ENCODE data around the gene MMP24.

DNA sequence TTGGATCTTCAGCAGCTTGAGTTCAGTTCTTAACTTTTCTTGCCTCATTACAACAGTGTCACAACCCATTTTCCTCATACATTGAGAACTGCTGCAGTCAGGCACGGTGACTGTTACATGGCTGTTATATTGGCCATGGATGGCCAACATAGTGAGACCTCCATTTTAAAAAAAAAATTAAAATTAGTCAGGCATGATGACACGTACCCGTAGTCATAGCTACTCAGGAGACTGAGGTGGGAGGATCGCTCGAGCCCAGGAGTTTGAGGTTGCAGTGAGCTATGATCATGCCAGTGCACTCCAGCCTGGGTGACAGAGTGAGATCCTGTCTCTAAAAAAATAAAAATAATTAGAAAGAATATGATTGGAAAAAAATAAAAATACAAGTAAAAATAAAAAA lies 9.9 kb upstream of the MMP24 start:
- TF ChIP-seq POLR2A (IDR thresholded peaks at IDR 0.05) (no peak), POLR2AphosphoS5 (IDR thresholded peaks at IDR 0.05) (no peak)
- TF ChIP-seq, protein P1, sequence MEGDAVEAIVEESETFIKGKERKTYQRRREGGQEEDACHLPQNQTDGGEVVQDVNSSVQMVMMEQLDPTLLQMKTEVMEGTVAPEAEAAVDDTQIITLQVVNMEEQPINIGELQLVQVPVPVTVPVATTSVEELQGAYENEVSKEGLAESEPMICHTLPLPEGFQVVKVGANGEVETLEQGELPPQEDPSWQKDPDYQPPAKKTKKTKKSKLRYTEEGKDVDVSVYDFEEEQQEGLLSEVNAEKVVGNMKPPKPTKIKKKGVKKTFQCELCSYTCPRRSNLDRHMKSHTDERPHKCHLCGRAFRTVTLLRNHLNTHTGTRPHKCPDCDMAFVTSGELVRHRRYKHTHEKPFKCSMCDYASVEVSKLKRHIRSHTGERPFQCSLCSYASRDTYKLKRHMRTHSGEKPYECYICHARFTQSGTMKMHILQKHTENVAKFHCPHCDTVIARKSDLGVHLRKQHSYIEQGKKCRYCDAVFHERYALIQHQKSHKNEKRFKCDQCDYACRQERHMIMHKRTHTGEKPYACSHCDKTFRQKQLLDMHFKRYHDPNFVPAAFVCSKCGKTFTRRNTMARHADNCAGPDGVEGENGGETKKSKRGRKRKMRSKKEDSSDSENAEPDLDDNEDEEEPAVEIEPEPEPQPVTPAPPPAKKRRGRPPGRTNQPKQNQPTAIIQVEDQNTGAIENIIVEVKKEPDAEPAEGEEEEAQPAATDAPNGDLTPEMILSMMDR (IDR thresholded peaks at IDR 0.05): no peak

Data from prostate gland (tissue), 2 donors.